ENCODE measurements around the gene ALS2.

ALS2 gene

GRCh38 chr2:201707753-201708152, 73.0 kb downstream of the ALS2 start:
- no peak overlapping the region for H3K4me3 ChIP-seq (ENCODE audit: low read depth, low read length)
- no peak for TF ChIP-seq CTCF (IDR thresholded peaks at IDR 0.05; ENCODE audit: insufficient read depth, low read depth, low read length, missing control alignments)
- DNase-seq (ENCODE audit: low read depth) = no peak

DNA sequence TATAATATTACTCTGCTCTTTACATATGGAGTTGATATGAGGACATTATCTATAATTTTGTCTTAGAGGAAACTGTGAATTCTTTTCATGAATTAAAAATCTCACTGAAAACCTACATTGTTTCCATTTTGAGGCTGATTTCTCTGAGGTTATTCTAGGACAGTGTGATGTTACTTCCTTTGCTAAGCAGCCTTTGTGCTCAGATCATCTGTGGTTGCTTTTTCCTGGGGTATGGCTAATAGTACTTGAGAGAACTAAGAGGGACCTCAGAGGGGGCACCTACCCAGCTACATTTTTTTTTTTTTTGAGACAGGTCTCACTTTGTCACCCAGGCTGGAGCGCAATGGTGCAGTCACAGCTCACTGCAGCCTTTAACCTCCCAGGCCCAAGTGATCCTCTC, 73.6 kb downstream of the ALS2 start:
- TF ChIP-seq CTCF (IDR thresholded peaks at IDR 0.05; ENCODE audit: insufficient read depth, low read depth, low read length, missing control alignments) = no peak
- DNase-seq (ENCODE audit: low read depth) = no peak
- no peak overlapping the region for H3K4me3 ChIP-seq (ENCODE audit: low read depth, low read length)

DNA sequence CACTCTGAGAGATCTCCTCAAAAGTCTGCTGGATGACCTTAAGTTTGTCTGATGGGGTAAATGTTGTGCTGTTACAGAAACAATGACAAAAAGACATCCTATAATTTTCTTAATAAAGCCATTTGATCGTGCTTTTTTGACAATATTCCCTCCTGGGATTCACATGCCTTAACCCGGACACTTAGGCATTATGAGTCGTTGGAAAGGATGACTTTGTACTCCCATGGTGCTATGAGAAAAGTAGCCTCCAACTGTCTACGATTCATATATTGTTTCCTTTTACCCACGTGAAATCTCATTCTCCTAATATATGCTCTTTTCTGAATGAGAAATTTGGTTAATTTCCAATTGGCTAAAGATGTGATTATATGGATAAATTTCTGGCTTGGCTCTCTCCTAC, 76.2 kb downstream of the ALS2 start:
- DNase-seq (ENCODE audit: low read depth) = no peak
- H3K4me3 ChIP-seq (ENCODE audit: low read depth, low read length) = no peak overlapping the region
- TF ChIP-seq CTCF (IDR thresholded peaks at IDR 0.05; ENCODE audit: insufficient read depth, low read depth, low read length, missing control alignments) = no peak

DNA sequence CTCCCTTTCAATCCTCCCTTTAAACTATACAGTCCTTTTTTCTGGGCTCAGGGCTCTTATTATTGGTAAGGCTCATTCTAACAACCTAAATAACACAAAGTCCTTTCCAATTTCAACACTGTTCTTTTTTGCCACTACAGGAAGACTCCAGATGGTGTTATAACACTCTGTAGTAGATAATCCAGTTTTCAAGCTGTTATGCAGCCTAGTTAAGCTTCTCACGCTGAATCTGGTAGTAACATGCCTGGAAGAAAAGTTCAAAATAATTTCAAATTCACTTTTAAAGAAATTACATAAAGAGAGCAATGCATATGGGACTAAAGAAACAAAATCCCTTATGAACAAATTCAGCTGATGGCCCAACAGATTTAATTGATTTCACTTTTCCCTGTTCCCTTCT, 79.1 kb downstream of the ALS2 start:
- H3K4me3 ChIP-seq (ENCODE audit: low read depth, low read length) = no peak overlapping the region
- no peak for DNase-seq (ENCODE audit: low read depth)
- no peak for TF ChIP-seq CTCF (IDR thresholded peaks at IDR 0.05; ENCODE audit: insufficient read depth, low read depth, low read length, missing control alignments)

- H3K4me3 ChIP-seq (ENCODE audit: low read depth, low read length) = no peak overlapping the region
- DNase-seq (ENCODE audit: low read depth) = no peak
- TF ChIP-seq CTCF (IDR thresholded peaks at IDR 0.05; ENCODE audit: insufficient read depth, low read depth, low read length, missing control alignments) = no peak
These were observed 81.3 kb downstream of the ALS2 start for GRCh38 chr2:201699416-201699815.

GRCh38 chr2:201698588-201699226, 82.0 kb downstream of the ALS2 start, which contains the start of gene MPP4:
MPP4 (minus strand) TSS chr2:201698644; CDS start chr2:201693954, 4,690 bp downstream.
- no peak for DNase-seq (ENCODE audit: low read depth)
- H3K4me3 ChIP-seq (ENCODE audit: low read depth, low read length) = no peak within 1 kb of the TSS
- TF ChIP-seq CTCF (IDR thresholded peaks at IDR 0.05; ENCODE audit: insufficient read depth, low read depth, low read length, missing control alignments) = no peak

GRCh38 chr2:201697899-201698298, 82.8 kb downstream of the ALS2 start:
- H3K4me3 ChIP-seq (ENCODE audit: low read depth, low read length) = no peak overlapping the region
- no peak for TF ChIP-seq CTCF (IDR thresholded peaks at IDR 0.05; ENCODE audit: insufficient read depth, low read depth, low read length, missing control alignments)
- DNase-seq (ENCODE audit: low read depth) = no peak

Data from GM12865 (cell line).